Tibial nerve (tissue), 4 donors: Measurements from ENCODE around the gene GRIK3.

Experiments used
- CTCF ChIP-seq, 5 experiments: fragments of 200-600 bp in 3 of 5; fragments of 450-650 bp in 2 of 5; sonication (generic) in 3 of 5; IDR thresholded peaks; one replicate each; pipeline ENCODE4 v1.5.1; 2016 to 2019; ENCODE audit warnings: antibody characterized with exemption in 5 of 5, mild to moderate bottlenecking in 3 of 5, moderate library complexity in 2 of 5
- EP300 ChIP-seq, 2 donors: sonication (generic); formaldehyde crosslinking; IDR thresholded peaks; one replicate each; pipeline ENCODE4 v1.6.1; 2017; ENCODE audit warnings: antibody characterized with exemption in 2 of 2, mild to moderate bottlenecking in 1 of 2
- POLR2A ChIP-seq, 2 donors: fragments of 450-650 bp; IDR thresholded peaks; one replicate each; pipeline ENCODE4 v1.6.1; 2017; ENCODE audit warnings: antibody characterized with exemption in 2 of 2, mild to moderate bottlenecking in 2 of 2, moderate library complexity in 2 of 2

GRCh38 chr1:37037690-37038089 is 3.4 kb upstream of the GRIK3 start:
- TF ChIP-seq CTCF (IDR thresholded peaks at IDR 0.05) (peak in 1 of 5 experiments; percentile 22), POLR2A (IDR thresholded peaks at IDR 0.05) (no peak), EP300 (IDR thresholded peaks at IDR 0.05) (no peak)
